Thoracic aorta (tissue), 2 donors: ENCODE results near the gene KIFC3. TPM values are rescaled to one million over a fixed set of nuclear protein-coding genes. Genes with fewer than 3 reads are reported as not detected.
A peak's percentile ranks its signal among the peaks of the same experiment; 100 is the strongest.

ENCODE experiments used
- ATAC-seq: fragments of 150-250 bp; one replicate; pipeline ENCODE4 v1.8.0; 2017; ENCODE audit warnings: low read depth; ENCODE audit not compliant: insufficient number of reproducible peaks, low FRiP score
- DNase-seq: peaks from one replicate; pipeline ENCODE4 v3.0.0-alpha.2; 2020; ENCODE audit warnings: low spot score
- H3K27ac ChIP-seq, 2 donors: fragments of 200-600 bp; sonication (generic); 1 replicate in 1 of 2; 2 replicates in 1 of 2; pipeline ENCODE4 v1.5.1; 2016; ENCODE audit warnings: mild to moderate bottlenecking in 2 of 2, moderate library complexity in 2 of 2
- H3K27me3 ChIP-seq: fragments of 200-600 bp; sonication (generic); replicated peaks from 2 replicates; pipeline ENCODE4 v1.6.0; 2016; ENCODE audit warnings: mild to moderate bottlenecking; ENCODE audit not compliant: insufficient read depth
- H3K36me3 ChIP-seq: fragments of 200-600 bp; sonication (generic); one replicate; pipeline ENCODE4 v1.5.1; 2016
- H3K4me1 ChIP-seq, 2 donors: fragments of 200-600 bp; sonication (generic); 1 replicate in 1 of 2; 2 replicates in 1 of 2; pipeline versions ENCODE4 v1.5.1 to v1.6.0; 2016; ENCODE audit warnings: low read depth in 2 of 2, mild to moderate bottlenecking in 1 of 2; ENCODE audit not compliant: control insufficient read depth in 1 of 2
- H3K4me3 ChIP-seq: fragments of 200-600 bp; sonication (generic); 2 replicates; pipeline ENCODE4 v1.5.1; 2016; ENCODE audit warnings: mild to moderate bottlenecking
- H3K9me3 ChIP-seq: fragments of 200-600 bp; sonication (generic); 2 replicates; pipeline ENCODE4 v1.5.1; 2016
- total RNA-seq, 2 donors: library from RNA; depleted of rRNA; stranded (reverse); fragments of >200 nt; gene quantifications; one replicate each; pipeline versions ENCODE4 v1.1.0 to v1.2.3, GENCODE V29; 2016
- TF ChIP-seq, protein P1 (sequence below): fragments of 200-600 bp; sonication (generic); IDR thresholded peaks from one replicate; pipeline ENCODE4 v1.5.1; 2019; ENCODE audit warnings: antibody characterized with exemption

Gene KIFC3
- total RNA-seq, 2 donors from 2014 or later: 109 to 123 TPM

GRCh38 chr16:57807252-57807967 is 5.1 kb upstream of the KIFC3 start:
- ATAC-seq (no peak), DNase-seq (no peak)
- H3K27me3 ChIP-seq: no peaks in the 10 kb centered on the region
- H3K36me3 ChIP-seq: no peaks in the 10 kb centered on the region
- H3K4me1 ChIP-seq: peaks cover 14 to 35% of the 10 kb centered on the region in 2 donors
- no peak overlapping the region for H3K4me3 ChIP-seq
- TF ChIP-seq, protein P1, sequence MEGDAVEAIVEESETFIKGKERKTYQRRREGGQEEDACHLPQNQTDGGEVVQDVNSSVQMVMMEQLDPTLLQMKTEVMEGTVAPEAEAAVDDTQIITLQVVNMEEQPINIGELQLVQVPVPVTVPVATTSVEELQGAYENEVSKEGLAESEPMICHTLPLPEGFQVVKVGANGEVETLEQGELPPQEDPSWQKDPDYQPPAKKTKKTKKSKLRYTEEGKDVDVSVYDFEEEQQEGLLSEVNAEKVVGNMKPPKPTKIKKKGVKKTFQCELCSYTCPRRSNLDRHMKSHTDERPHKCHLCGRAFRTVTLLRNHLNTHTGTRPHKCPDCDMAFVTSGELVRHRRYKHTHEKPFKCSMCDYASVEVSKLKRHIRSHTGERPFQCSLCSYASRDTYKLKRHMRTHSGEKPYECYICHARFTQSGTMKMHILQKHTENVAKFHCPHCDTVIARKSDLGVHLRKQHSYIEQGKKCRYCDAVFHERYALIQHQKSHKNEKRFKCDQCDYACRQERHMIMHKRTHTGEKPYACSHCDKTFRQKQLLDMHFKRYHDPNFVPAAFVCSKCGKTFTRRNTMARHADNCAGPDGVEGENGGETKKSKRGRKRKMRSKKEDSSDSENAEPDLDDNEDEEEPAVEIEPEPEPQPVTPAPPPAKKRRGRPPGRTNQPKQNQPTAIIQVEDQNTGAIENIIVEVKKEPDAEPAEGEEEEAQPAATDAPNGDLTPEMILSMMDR: no peak
- H3K9me3 ChIP-seq: no peaks in the 10 kb centered on the region
- H3K27ac ChIP-seq: no peak overlapping the region

- DNase-seq (no peak), ATAC-seq (no peak)
- TF ChIP-seq, protein P1: no peak
- no peak overlapping the region for H3K4me3 ChIP-seq
- peaks cover 25 to 47% of the 10 kb centered on the region in 2 donors for H3K4me1 ChIP-seq
- H3K27ac ChIP-seq: no peak overlapping the region
- no peaks in the 10 kb centered on the region for H3K27me3 ChIP-seq
- H3K9me3 ChIP-seq: no peaks in the 10 kb centered on the region
- H3K36me3 ChIP-seq: no peaks in the 10 kb centered on the region
Observed at GRCh38 chr16:57805176-57805575, 2.9 kb upstream of the KIFC3 start.

DNA sequence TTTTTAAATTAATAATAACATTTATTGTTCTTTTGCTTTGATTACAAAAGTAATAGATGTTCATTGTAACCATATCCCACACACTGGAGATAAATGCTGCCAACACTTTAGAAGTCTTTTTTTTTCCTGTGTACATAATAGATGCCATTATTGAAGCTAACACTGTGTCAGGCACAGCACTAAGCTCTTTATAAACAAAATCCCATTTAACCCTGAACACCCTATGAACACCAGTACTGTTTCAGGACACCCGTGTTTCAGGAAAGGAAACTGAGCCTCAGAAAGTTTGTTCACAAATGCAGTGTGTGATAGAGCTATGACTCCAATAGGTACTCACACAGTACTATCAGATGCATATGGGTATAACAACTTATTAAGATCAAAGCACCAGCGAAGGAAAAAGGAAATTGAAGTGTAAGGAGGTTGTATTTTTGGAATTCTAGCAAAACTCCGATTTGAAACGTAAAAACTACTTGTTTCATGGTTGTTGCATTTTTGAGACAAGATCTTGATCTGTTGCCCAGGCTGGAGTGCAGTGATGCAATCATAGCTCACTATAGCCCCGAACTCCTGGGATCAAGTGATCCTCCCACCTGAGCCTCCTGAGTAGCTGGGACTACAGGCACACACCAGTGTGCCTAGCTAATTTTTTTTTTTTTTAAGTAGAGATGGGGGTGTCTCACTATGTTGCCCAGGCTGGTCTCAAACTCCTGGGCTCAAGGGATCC is 2.0 kb upstream of the KIFC3 start:
- no peak overlapping the region for H3K4me3 ChIP-seq
- ATAC-seq (no peak), DNase-seq (no peak)
- H3K27me3 ChIP-seq: no peaks in the 10 kb centered on the region
- peaks cover 32 to 51% of the 10 kb centered on the region in 2 donors for H3K4me1 ChIP-seq
- TF ChIP-seq, protein P1: no peak
- H3K36me3 ChIP-seq: no peaks in the 10 kb centered on the region
- no peaks in the 10 kb centered on the region for H3K9me3 ChIP-seq
- H3K27ac ChIP-seq: no peak overlapping the region

DNA sequence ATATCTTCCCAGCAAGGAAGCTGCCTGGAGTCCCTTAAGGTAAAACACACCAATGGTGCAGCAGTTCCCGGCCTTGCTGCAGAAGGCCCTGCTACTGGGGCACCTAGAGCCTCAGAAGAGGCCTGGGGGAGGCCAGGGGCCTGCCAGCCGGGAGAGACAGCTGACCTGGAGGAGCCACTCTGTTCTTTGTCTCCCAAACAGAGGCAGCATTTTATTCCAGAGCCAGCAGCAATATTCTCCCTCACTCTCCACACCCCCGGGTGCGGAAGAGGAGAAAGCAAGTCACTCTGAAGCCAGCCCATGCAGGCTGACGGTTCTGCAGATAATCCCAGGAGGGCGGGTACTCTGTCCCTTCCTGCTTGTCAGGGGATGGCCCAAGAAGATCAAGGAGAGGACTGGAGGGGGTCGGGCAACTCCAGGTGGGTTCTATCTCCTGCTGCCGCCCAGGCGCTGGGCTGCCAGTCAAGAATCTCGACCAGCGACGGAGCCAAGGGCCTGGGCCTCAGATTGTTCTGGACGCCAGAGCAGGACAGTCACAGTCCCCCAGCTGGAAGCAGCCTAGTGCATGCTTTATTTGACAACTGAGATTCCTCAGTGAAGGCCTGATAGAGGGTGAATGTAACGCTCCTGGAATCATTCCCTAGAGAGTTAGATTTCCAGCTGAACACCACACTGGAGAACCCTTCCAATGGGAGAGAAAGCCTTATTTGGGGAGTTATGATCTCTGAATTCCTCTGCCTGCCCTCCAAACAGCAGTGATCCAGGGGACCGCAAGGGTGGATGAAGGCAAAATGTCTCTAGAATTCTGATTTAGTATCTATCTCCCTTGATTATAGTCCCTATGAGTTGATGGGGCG is 1.1 kb upstream of the KIFC3 start:
- peak overlapping the region; percentile 35 to 66 for H3K27ac ChIP-seq
- ATAC-seq (no peak), DNase-seq (no peak)
- H3K36me3 ChIP-seq: no peaks in the 10 kb centered on the region
- no peaks in the 10 kb centered on the region for H3K9me3 ChIP-seq
- TF ChIP-seq, protein P1: no peak
- no peaks in the 10 kb centered on the region for H3K27me3 ChIP-seq
- no peak overlapping the region for H3K4me3 ChIP-seq
- H3K4me1 ChIP-seq: peaks cover 30 to 54% of the 10 kb centered on the region in 2 donors
